HFFc6 (cell line): ENCODE measurements around the gene NECAB3. TPM values are rescaled to one million over a fixed set of nuclear protein-coding genes. Genes with fewer than 3 reads are reported as not detected.
A peak's percentile ranks its signal among the peaks of the same experiment; 100 is the strongest.

Source experiments
- DNase-seq: peaks from one replicate; pipeline ENCODE4 v3.0.0-alpha.2; 2018
- H3K27ac Mint-ChIP-seq: 2 replicates; pipeline ENCODE4 v1.8.0; 2020; ENCODE audit warnings: mild to moderate bottlenecking, mixed read lengths
- H3K27me3 Mint-ChIP-seq: 2 replicates; pipeline ENCODE4 v1.8.0; 2021; ENCODE audit warnings: mild to moderate bottlenecking, moderate library complexity, mixed read lengths; ENCODE audit not compliant: insufficient read depth
- H3K36me3 Mint-ChIP-seq: 2 replicates; pipeline ENCODE4 v1.8.0; 2021; ENCODE audit warnings: low read depth, mixed read lengths
- H3K4me1 Mint-ChIP-seq: 2 replicates; pipeline ENCODE4 v1.8.0; 2020; ENCODE audit warnings: low read depth, mixed read lengths
- H3K4me3 Mint-ChIP-seq: 2 replicates; pipeline ENCODE4 v1.8.0; 2020; ENCODE audit warnings: mild to moderate bottlenecking, moderate library complexity, mixed read lengths
- H3K9me3 Mint-ChIP-seq: 2 replicates; pipeline ENCODE4 v1.8.0; 2020; ENCODE audit warnings: mild to moderate bottlenecking, mixed read lengths
- total RNA-seq, 6 experiments: library from RNA; stranded (reverse); fragmentation: NEBNext Ultra II Directional; extraction: Animal tissue kit (Norgen Biotek cat#: 25700); gene quantifications; 2 replicates in 1 of 6; 3 replicates in 5 of 6; pipeline ENCODE4 v1.2.3, GENCODE V29; 2021
- TF ChIP-seq, protein P1 (sequence below): fragments of 200-600 bp; sonication (generic); IDR thresholded peaks from 2 replicates; pipeline ENCODE4 v1.5.0; 2021; ENCODE audit warnings: antibody characterized with exemption, mild to moderate bottlenecking

Gene NECAB3
- total RNA-seq, 6 experiments from 2014 or later = 24.9 to 30.0 (median 27.0) TPM

DNA sequence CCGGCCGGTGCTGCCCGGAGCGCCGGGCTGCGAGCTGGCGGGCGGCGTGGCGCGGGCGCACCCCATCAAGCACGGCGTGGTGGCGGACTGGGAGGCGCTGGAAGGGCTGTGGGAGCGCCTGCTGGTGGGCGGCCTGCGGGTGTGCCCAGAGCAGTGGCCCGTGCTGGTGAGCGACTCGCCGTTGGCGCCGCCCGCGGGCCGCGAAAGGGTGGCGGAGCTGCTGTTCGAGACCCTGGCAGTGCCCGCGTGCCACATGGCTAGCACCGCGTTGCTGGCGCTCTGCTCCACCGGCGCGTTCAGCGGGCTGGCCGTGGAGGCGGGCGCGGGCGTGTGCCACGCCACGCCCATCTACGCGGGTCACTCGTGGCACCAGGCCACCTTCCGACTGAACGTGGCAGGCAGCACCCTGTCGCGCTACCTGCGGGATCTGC lies 7.0 kb downstream of the NECAB3 start:
- Mint-ChIP-seq H3K27me3 (peaks cover 2% of the 10 kb centered on the region), H3K4me1 (peaks cover 65% of the 10 kb centered on the region), H3K27ac (peak overlapping the region; percentile 75), H3K9me3 (no peaks in the 10 kb centered on the region), H3K36me3 (0 out of 2 replicates have a peak, but pooled peaks cover 4% of the 10 kb centered on the region), H3K4me3 (peak overlapping the region; percentile 79)
- no peak for DNase-seq
- TF ChIP-seq, protein P1, sequence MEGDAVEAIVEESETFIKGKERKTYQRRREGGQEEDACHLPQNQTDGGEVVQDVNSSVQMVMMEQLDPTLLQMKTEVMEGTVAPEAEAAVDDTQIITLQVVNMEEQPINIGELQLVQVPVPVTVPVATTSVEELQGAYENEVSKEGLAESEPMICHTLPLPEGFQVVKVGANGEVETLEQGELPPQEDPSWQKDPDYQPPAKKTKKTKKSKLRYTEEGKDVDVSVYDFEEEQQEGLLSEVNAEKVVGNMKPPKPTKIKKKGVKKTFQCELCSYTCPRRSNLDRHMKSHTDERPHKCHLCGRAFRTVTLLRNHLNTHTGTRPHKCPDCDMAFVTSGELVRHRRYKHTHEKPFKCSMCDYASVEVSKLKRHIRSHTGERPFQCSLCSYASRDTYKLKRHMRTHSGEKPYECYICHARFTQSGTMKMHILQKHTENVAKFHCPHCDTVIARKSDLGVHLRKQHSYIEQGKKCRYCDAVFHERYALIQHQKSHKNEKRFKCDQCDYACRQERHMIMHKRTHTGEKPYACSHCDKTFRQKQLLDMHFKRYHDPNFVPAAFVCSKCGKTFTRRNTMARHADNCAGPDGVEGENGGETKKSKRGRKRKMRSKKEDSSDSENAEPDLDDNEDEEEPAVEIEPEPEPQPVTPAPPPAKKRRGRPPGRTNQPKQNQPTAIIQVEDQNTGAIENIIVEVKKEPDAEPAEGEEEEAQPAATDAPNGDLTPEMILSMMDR = no peak

DNA sequence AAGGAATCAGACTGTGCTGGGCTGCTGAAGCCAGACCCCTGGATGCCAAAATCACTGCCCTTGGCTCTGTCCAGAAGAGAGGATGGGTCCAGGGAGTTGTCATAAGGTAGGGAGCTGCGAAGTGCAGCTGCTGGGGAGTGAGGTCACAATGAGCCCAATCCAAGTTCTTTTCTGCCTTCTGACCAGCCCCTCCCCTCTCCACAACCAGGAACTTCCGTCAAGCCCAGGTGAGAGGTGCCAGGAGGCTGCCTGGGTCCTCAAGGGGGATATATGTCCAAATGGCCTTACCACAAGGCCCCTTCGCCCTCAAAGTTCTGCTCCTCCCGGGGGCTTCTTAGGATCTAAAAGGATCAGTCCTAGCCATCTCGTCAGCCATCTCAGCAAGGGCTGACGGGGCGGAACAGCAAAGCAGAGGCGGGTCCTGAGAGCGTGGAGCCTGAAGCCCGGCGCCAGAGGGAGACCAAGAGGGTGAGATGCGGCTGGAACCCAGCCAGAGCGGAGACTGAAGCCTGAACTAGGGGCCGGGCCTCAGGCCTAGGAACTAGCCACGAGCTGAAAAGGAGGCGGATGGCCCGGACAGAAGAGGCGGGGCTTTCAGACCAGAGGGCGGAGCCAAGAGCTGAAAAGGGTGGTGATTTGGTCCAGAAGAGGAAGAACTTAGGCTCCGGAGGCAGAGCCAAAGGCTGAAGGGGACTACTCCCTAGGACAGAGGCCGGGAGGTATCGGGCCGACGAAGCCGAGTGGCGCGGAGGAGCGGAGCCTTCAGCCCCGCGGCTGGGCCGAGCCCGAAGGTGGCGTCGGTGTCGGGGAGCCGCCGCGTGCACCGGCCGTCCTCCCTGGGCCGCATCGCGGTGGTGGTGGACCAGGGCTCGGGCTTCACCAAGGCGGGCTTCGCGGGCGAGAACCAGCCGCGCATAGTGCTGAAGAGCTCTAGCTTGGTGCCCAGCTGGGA lies 7.7 kb downstream of the NECAB3 start, which contains the start of gene ACTL10:
ACTL10 (plus strand) TSS at position 651 of the 952 bp plus-strand sequence. CDS start 555 bp downstream, outside the sequence.
- Mint-ChIP-seq H3K27ac (peak within 1 kb of the TSS; percentile 93), H3K4me3 (peak within 1 kb of the TSS; percentile 89), H3K27me3 (peaks cover 2% of the 10 kb centered on the region), H3K4me1 (peaks cover 60% of the 10 kb centered on the region), H3K36me3 (no peaks in the 10 kb centered on the region), H3K9me3 (no peaks in the 10 kb centered on the region)
- TF ChIP-seq, protein P1 = peak; percentile 49
- DNase-seq = peak; percentile 98

- H3K27ac Mint-ChIP-seq = peak overlapping the region; percentile 66
- peaks cover 43% of the 10 kb centered on the region for H3K4me1 Mint-ChIP-seq
- no peaks in the 10 kb centered on the region for H3K36me3 Mint-ChIP-seq
- no peaks in the 10 kb centered on the region for H3K9me3 Mint-ChIP-seq
- H3K27me3 Mint-ChIP-seq = peaks cover 2% of the 10 kb centered on the region
- H3K4me3 Mint-ChIP-seq = peak overlapping the region; percentile 85
- no peak for DNase-seq
- TF ChIP-seq, protein P1 = no peak
Measured at GRCh38 chr20:33664762-33665144, 9.5 kb downstream of the NECAB3 start.

GRCh38 chr20:33664085-33664761 lies 10.0 kb downstream of the NECAB3 start:
- H3K4me3 Mint-ChIP-seq = peak overlapping the region; percentile 85
- H3K4me1 Mint-ChIP-seq = peaks cover 41% of the 10 kb centered on the region
- H3K36me3 Mint-ChIP-seq = no peaks in the 10 kb centered on the region
- peaks cover 2% of the 10 kb centered on the region for H3K27me3 Mint-ChIP-seq
- TF ChIP-seq, protein P1 = no peak
- no peaks in the 10 kb centered on the region for H3K9me3 Mint-ChIP-seq
- H3K27ac Mint-ChIP-seq = peak overlapping the region; percentile 66
- DNase-seq = no peak

DNA sequence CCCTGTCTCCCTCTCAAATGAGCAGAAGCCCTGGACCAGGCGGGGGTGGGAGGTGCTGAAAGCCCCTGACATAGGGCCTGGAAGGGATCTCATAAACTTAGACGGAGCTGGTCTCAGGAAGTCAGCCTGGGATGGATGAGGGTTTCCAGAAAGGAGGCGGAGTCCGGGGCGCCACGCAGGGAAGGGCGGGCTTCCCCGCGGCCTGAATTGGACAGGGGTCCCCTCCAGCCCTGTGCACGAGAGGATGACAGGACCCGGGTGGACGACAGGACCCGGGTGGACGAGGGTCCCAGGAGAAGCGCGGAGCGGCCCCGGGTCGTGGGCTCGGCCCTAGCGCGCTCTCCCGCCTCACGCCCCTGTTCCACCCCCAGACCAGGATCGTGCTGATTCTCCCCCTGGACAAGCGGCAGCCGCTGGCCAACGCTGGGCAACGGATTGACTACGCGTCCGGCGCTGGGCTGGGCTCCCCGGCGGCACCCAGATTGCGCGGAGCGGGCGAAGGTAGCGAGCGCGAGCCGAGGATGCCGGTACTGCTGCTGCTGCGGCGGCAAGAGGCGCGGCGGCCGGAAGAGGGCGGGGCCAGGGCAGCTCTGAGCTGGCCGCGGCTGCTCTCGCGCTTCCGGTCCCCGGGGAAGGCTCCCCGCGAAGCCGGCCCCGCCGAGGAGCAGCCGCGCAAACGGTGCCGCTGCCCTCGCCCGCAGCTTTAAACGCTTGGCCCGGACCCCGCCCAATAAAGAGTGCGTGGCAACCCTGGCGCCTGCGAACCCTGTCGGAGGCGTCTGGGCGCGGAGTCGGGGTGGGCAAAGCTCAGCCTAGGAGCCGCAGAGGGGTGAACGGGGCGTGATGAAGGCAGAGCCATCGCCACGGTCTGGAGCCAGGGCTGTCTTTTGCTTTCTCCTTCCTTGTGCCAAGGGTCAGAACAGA lies 10.8 kb downstream of the NECAB3 start:
- TF ChIP-seq, protein P1 = peak; percentile 23; the same call in 1 of the 2 replicates
- H3K4me1 Mint-ChIP-seq = peaks cover 36% of the 10 kb centered on the region
- peaks cover 2% of the 10 kb centered on the region for H3K27me3 Mint-ChIP-seq
- H3K36me3 Mint-ChIP-seq = no peaks in the 10 kb centered on the region
- H3K27ac Mint-ChIP-seq = peak overlapping the region; percentile 78
- peak overlapping the region; percentile 85 for H3K4me3 Mint-ChIP-seq
- no peaks in the 10 kb centered on the region for H3K9me3 Mint-ChIP-seq
- DNase-seq = peak; percentile 54
